HG03521 (cell line): ENCODE results near the gene OR11A1.

Source experiments
- ATAC-seq: cut with Tn5 transposase; IDR thresholded peaks from one replicate; pipeline ENCODE4 v1.9.1; 2021; ENCODE audit warnings: mild to moderate bottlenecking, moderate library complexity; ENCODE audit not compliant: unreplicated experiment

The OR11A1 gene, protein sequence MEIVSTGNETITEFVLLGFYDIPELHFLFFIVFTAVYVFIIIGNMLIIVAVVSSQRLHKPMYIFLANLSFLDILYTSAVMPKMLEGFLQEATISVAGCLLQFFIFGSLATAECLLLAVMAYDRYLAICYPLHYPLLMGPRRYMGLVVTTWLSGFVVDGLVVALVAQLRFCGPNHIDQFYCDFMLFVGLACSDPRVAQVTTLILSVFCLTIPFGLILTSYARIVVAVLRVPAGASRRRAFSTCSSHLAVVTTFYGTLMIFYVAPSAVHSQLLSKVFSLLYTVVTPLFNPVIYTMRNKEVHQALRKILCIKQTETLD

DNA sequence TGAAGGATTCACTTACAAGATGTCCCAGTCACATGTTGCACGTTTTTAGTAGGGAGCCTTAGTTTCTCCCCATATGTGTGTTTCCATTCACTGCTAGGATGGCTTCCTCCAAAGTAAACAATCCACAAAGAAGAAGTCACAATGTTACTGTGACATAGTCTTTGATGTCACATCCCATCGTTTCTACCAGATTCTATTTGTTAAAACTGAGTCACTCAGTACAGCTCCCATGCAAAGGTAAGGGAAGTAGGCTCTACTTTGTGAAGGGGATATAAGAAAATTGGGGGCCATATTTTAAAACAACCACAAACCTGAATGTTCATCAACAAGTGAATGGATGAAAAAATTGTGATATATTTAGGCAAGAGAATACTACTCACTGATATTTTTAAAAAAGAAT is at the start of gene OR11A1, which contains the start of gene OR2H1:
Gene OR11A1, minus strand, starts transcription at position 101 of the 400 bp plus-strand sequence. CDS start 29,430 bp downstream, outside the sequence.
Gene OR2H1, plus strand, starts transcription at position 185 of the 400 bp plus-strand sequence. CDS start 4,615 bp downstream, outside the sequence.
- ATAC-seq: no peak

DNA sequence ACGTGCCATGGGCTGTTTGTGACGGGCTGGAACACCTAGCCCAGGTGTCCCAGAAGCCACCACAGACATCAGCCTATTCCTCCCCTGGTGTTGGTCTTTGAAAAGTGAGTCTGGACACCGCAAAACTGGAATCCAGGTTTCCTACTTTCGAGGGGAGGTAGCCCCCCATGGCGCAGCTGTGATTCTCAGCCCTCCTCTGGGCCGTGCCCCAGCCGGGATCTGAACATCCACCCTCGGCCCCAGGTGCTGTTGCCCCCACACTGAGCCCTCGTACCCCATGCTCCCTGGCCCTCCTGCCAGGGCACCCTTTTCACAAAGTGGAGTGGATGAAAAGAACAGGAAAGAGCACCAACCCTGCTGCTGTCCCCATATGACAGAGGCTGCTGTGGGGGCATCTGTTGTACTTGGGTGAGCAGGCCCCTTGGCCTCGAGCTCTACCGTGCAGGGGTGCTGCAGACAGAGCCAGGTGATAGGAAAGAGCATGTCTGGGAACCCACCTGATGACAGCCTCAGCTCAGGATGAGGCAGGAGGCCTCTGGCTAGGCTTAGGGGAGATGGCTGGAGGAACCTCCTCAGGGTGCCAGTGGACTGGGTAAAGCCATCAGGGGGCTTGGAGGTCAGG is 49.7 kb upstream of the OR11A1 start:
- no peak for ATAC-seq

DNA sequence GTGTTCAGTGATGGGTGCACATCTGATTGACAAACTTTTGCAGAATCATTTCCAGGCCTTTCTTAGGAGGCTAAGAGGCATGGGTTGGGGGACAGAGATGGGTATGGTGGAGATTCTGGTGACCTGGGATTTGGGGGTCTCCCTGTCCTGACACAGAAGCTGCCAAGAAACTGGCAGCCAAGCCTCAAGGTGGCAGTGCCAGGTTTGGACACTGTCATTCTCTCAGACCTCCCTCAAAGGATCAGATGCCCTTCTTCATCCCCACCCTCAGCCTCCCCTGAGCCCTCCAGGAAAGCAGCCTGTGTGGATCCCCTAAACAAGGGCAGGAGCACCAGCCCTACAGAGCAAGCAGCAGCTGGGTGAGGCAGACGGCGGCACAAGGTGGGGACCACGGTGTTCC is 48.9 kb upstream of the OR11A1 start:
- no peak for ATAC-seq

DNA sequence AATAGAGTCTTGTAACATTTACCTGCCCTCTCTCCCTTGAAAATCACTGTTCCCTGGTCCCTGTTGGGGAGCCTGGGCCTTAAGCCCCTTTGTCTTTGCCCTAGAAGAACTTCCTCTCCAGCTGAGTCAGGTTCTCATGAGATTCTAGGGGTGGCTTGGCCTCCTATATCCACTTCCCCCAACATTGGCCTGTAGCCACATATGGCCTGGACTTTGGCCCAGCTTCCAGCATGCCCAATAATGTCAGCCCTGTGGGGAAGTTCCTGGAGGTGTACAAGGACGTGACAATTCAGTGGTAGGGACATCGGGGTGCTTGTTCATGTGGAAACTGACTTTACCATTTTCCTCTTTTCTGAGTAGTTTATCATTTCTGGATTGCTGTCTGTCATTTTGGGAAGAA is 48.1 kb upstream of the OR11A1 start:
- ATAC-seq: no peak

DNA sequence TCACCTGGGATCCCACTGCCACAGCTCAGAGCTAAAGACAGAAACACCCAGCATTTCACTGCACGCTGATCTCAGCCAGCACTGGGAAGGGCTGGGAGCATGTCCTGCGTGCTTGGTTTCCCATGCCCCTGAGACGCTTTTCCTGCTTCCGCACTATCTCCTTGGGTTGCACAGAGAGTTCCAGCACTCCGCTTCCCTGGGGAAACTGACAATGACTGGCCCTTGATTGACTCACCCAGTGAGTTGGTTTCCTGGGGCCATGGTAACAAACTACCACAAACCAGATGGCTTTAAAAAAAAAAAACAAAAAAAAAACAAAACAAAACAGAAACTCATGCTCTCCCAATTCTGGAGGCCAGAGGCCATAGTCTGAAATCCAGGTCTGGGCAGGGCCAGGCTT is 45.7 kb upstream of the OR11A1 start:
- ATAC-seq: no peak

DNA sequence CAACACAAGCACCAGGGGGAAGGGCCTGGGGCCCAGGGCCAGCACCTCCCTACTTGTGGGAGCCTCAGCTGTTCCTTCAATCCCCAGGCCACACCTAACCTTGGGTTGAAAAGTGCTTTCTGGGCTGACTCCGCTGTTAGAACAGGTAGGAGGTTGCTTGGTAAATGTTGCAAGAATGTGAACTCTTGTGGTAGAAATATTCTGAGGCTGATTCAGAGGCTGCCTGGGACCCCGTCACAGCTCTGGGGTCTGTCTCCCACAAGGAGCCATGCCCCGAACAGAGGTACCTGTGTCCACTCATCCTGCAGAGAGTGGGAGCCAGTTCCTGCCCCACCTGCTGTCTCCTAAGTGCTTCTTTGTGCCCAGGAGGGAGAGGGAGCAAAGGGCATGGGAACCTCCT is 45.3 kb upstream of the OR11A1 start:
- ATAC-seq: no peak

DNA sequence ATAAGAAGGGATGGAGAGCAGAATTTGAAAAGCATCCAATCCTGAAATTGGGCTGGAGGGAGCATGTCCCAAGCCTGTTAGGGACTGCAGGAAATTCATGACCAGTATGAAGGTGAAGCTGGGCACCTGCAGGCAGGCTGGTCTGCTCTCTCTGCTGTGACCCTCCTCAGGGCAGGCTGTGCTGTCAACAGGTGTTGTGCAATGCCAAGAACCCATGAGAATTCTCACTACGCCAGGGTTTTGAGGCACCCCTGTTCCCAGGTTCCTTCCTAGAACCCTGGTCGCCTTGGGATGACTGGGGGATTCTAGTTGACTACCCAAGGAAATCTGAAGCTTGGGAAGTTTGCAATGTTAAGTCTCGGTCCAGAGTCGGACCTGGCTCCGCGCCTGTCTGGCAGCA is 44.2 kb upstream of the OR11A1 start:
- no peak for ATAC-seq

DNA sequence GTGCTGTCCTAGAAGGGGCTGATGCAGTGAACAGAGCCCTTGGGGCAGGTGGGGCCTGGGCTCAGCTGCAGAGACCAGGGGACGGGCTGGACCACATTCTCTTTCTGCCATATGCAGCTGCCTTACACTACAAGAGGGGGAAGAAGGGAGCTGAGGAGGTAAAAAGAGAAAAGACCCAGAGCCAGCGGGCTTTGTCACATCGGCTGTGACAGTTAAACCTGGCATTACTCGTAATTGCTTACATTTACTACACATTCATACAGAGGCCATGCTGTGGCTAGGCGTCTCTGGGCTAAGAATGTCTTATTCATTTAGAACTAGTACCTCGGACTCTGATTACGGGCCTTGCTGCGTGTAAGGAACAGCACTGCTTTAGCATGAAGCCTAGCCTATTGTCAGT is 43.7 kb upstream of the OR11A1 start:
- ATAC-seq: no peak

DNA sequence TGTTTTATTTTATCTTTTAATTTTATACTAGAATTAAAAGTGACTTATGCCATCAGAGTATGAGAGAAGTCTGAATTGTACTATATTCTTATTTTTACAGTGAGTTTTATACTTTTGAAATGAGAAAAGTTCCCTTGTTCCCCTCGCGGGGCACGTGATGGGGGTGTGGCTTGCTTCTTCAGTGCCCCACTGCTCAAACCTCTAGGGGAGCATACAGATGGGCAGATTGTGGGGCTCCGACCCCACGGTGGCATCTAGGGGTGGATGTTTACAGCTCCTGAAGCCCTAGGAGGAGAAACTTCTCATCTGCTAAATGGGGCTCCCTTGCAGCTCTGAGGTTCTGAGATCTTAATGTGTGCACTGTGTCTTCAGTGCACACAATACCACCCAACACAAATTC is 42.8 kb upstream of the OR11A1 start:
- no peak for ATAC-seq

DNA sequence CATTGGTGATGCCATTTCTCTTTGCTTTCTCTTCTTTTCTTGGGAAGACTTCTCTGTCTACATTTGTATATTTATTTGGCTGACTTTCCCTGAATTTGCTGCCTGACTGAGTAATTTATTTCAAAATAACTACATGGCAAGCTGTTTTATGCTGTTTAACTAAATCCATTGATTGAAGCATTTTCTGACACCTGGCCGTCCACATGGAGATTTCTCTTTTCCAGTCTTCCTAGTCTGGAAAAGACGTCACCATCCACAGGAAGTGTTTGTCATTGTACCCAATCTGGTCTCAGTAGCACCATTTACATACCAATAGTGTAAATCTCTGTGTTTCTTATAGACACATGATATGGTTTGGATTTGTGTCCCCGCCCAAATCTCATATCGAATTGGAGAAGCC is 40.1 kb upstream of the OR11A1 start:
- no peak for ATAC-seq

DNA sequence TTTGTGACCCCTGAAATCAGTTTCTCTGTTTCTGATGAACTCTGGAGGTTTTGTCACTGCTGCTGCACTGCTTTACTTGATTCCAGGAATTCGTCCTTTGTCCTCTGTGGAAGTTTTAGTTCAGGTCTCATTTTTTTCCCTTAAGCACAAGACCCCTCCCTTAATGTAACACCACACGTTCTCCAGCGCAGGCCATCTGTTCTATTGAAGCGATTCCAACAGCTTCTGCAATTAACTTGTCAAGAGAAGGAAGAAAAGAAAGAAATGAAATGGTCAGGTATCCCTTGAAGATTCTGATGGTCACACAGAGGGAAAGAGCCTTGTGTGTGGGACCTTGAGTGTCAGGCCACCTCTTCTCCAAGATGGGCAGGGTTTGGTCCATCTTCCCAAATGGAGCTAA is 38.7 kb upstream of the OR11A1 start:
- no peak for ATAC-seq

DNA sequence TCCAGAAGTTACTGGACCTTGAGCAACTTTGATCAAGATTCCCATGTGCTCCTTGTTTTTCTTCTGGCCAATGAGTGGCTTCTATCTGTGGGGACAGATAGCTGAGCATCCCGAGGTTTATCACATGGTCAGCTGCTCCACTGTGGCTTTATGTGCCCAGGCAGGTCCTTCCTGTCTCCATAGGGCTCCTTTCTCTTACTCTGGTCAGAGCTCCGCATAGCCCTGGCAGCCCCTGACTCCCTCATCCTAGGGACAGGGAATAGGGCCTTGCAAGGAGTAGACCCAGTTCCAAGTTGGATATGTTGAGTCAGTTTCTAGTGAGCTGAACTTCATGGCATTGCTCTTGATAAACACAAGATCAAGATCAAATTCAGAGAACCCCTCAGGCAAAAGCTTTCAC is 37.3 kb upstream of the OR11A1 start:
- ATAC-seq: no peak

DNA sequence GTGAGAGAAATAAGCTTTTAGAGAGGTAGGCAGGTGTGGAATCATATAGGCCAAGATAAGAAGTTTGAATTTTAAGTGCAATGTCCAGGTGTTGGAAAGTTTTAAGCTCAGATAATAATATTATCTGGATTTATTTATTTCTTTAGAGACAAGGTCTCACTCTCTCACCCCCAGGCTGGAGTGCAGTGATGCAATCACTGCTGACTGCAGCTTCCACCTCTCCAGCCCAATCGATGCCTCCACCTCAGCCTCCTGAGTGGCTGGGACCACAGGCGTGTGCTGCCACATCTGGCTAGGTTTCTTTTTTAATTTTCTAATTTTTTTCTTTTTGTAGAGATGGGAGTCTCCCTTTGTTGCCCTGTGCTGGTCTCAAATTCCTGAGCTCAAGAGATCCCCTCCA is 36.4 kb upstream of the OR11A1 start:
- no peak for ATAC-seq

DNA sequence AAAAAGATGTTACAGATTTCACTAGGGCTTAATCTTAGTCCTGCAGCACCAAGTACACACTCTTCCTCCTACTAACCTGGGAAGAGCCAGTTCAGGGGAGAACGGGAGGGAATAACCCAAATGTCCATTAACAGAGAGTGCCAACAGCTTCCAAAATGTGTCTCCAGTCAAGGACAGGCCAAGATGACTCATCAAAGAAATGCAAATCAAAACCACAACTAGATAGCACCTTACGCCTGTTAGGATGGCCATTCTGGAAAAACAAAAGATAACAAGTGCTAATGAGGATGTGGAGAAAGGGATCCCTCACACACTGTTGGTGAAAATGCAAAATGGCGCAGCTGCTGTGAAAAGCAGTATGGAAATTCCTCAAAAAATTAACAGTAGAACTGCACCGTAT is 34.7 kb upstream of the OR11A1 start:
- ATAC-seq: no peak

DNA sequence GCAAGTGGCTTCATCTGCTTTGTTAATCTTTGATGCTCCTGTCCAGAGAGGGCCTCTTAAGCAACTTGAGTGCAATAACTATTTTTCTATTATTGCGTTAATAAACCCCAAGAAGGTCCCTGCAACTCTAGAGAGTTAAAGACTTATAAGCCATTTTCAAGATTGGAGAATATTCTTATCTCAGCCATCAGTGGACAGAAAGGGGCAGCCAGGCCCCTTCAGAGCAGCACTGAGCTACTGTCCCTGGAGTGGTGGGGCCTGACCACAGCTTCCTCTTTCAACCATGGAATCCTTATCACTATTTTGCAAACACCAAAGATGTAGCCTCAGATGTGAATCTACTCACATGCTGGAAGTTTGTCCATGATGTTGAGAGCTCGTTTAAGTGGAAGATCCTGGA is 33.7 kb upstream of the OR11A1 start:
- no peak for ATAC-seq

DNA sequence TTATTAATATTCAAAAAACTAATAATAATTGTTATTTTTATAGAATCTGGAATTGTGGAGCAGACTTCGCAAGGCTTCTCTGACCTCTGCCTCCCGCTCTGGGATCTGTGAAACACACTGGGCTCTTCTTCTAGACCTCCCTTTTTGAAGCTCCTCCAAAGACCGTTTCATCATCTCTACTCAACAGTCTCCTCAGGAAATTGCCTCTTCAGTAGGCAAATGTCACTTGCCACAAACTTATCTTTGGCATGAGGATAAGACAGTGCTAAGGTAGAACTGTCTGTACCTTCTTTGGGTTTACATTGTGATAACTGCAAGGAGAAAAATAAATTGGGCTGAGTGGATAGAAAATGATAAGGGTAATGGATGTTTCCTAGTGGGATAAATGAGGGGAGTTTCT is 33.2 kb upstream of the OR11A1 start:
- no peak for ATAC-seq

DNA sequence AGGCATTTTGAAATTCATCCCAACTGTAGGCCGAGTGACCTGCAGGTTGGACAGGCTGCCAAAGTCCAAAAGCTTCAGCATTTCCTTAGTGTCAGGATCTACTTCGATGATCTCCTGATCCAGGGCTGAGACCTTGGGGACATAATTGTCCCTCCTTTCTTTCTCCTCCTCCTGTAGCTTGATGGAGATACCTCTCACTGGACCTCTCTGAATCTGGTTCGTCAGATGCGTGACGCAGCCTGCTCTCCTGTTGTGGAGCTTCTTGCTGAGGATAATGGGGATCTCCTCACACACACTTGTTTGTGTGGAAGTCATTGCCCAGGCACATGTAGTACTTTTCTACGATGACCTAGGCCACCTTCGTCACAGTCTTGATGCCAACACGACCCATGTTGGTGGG is 32.4 kb upstream of the OR11A1 start:
- no peak for ATAC-seq

DNA sequence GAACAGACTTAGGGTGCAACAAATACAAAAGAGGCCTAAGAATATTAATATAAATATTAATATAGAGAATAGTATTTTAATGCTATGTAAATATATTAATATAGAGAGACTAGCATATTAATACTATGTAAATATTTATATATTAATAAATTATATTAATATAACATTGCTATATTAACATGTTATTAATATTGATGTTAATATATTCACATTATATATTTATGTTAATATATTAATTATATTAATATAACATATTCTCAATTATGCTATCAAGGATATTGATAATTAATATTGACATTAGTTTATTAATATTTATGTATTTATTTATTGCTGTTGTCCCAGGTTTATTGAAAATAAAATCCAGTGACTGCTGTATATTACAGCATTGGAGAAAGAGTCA is 32.0 kb upstream of the OR11A1 start:
- ATAC-seq: no peak

DNA sequence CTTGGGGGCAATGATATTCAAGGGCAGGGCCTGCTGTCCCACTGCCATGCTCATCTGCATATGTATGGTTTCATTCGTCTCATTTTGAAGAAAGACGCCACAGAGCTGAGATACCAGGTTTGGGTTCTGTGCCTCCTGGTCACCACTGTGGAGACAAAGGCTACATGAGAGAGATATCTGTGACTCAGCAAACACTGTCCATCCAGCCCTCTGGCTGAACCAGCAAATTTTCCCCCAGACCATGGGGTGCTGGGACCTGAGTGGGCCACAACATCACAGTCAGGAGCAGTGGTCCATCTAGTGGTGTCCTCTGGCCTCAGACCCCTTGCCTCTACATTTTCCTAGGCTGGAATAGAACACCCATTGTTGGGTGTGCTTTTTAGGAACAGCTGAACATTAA is 30.8 kb upstream of the OR11A1 start, which contains the start of gene MAS1L:
Gene MAS1L, minus strand, starts transcription at position 297 of the 400 bp plus-strand sequence. Its CDS starts 54 bp downstream, at position 243.
- ATAC-seq: no peak

DNA sequence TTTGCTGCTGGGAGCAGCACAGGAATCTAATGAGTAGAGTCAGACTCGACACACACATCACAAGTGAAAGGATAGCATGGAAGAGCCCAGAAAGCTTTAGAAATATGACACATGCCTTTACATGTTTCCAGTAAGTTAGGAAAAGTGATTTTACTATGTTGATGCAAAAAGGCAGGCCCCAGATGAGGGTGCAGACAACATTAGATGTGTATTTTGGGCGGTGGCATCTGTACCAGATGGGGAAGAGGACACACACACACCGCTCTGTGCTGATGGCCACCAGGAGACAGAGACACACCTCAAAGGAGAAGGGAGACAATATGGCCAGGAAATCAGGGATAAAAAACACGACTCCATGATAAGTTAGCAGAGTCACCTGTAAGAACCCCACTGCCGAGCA is 30.3 kb upstream of the OR11A1 start:
- no peak for ATAC-seq

DNA sequence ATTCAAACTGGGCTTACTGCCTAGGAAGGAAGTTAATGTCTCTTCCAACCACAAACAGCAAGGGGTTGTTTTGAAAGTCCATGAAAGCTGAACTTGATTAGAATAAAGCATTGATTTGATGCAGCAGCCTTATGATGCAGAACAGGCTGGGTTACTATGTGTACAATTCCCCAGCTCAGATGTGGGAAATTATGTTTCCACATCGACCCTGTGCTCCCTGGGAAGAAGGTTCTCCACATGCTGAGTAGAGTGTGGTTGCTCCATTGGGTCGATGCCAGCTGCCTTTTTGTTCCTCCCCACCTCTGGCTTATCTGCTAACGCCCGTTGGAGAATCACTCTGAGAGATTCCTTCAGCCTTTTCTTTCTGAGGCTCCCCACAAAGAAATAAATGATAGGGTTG is 29.7 kb upstream of the OR11A1 start:
- ATAC-seq: no peak

DNA sequence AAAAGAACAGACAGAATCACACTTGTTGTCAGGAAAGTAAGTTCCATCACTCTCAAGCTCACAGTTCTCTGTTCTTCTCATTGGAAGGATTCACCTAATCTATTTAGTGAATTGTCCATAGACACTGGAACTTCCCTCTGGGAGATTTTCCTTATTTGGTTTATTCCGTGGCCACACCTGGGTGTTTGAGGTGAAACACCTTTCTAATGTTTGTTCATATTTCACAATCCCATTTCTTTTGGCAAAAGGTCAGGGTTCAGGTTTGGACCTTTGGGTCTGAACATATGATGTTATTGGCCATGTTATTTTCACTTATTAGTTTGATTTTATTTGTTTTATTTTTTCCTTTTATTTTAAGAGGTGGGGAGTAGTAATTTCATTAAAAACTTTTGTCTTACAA is 26.9 kb upstream of the OR11A1 start:
- ATAC-seq: no peak

DNA sequence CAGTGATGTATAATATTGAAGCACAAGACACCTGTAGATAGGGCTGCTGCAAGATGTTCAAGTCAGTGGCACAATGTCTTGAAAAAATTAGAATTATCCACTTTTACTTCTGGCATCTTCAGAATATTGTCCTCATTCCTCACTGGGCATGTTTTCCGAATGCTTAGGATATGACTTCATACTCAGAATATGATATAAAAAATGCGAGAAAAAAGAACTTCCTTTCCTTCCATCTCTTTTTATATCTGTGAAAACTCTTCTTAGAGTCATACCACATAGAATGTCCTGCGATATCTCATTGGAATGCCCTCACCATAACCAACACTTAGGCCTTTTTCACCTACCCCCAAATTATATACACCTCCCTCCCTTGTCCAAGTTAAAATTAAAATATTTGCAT is 26.3 kb upstream of the OR11A1 start:
- ATAC-seq: no peak
